Panc1 (cell line): ENCODE measurements around the gene WDHD1. TPM values are rescaled to one million over a fixed set of nuclear protein-coding genes. Genes with fewer than 3 reads are reported as not detected.
"Not testable (repeated sequence)": the region's sequence is repeated elsewhere in the genome, so short reads cannot be mapped to it uniquely, and the experiment has no call there.

Experiments used
- ATAC-seq: fragments of 200-7000 bp; cut with Tn5 transposase; 2 replicates; pipeline ENCODE4 v1.9.1; 2020; ENCODE audit warnings: mild to moderate bottlenecking, moderate library complexity
- BruUV-seq: library from RNA; stranded (reverse); fragments of 400-500 nt; replicated peaks from 2 replicates; lab custom pipeline; 2021; lab: Mats Ljungman, UMichigan
- CTCF ChIA-PET: fragments of 300-600 bp; sonication (Branson Sonifier 250); formaldehyde crosslinking; loops from one replicate; lab custom pipeline; 2022; ENCODE audit warnings: antibody characterized with exemption; lab: Charles Lee
- POLR2A ChIA-PET: fragments of 300-600 bp; sonication (Branson Sonifier 250); formaldehyde crosslinking; loops from one replicate; lab custom pipeline; 2022; ENCODE audit warnings: antibody characterized with exemption; lab: Charles Lee
- DNase-seq: peaks from one replicate; pipeline ENCODE4 v3.0.0-alpha.2; 2010; ENCODE audit warnings: low read depth, low spot score
- H3K27ac ChIP-seq: 2 replicates; pipeline ENCODE4 v1.5.1; 2011; ENCODE audit warnings: mild to moderate bottlenecking, low read length, inconsistent platforms
- H3K27me3 ChIP-seq: fragments of 200-500 bp; sonication (Bioruptor generic); 2 replicates; pipeline ENCODE4 v1.6.0; 2014; ENCODE audit warnings: low read length, inconsistent platforms; ENCODE audit not compliant: control insufficient read depth, insufficient read depth
- H3K36me3 ChIP-seq: fragments of 200-500 bp; sonication (Bioruptor generic); 2 replicates; pipeline ENCODE4 v1.5.1; 2014; ENCODE audit warnings: inconsistent platforms, mild to moderate bottlenecking, low read length, moderate library complexity; ENCODE audit not compliant: control insufficient read depth, insufficient read depth
- H3K4me1 ChIP-seq: 2 replicates; pipeline ENCODE4 v1.5.1; 2011; ENCODE audit warnings: inconsistent platforms, mild to moderate bottlenecking, low read length, moderate library complexity; ENCODE audit not compliant: control insufficient read depth, insufficient read depth
- H3K4me3 ChIP-seq, 2 experiments: 2 replicates each; pipeline ENCODE4 v1.5.1; 2011 to 2012; ENCODE audit warnings: low read depth in 2 of 2, low read length in 2 of 2, mild to moderate bottlenecking in 2 of 2, inconsistent platforms in 1 of 2, moderate library complexity in 1 of 2
- H3K9me3 ChIP-seq: fragments of 200-500 bp; sonication (Bioruptor generic); 2 replicates; pipeline ENCODE4 v1.5.1; 2014; ENCODE audit warnings: low read depth, mild to moderate bottlenecking, inconsistent platforms, low read length, moderate library complexity; ENCODE audit not compliant: control insufficient read depth, insufficient read depth
- CTCF ChIP-seq: fragments of 450-650 bp; IDR thresholded peaks from 2 replicates; pipeline ENCODE4 v1.5.1; 2017; ENCODE audit warnings: mild to moderate bottlenecking
- POLR2AphosphoS5 ChIP-seq: IDR thresholded peaks from 2 replicates; pipeline ENCODE4 v1.6.1; 2012; ENCODE audit warnings: mild to moderate bottlenecking, low read depth, low read length, moderate library complexity
- REST ChIP-seq, 2 experiments: IDR thresholded peaks; 2 replicates each; pipeline ENCODE4 v1.6.1; 2011 to 2012; ENCODE audit warnings: low read depth in 2 of 2, control low read depth in 1 of 2, low read length in 1 of 2, mild to moderate bottlenecking in 1 of 2, moderate library complexity in 1 of 2; ENCODE audit not compliant: insufficient read depth in 1 of 2
- SIN3A ChIP-seq: IDR thresholded peaks from 2 replicates; pipeline ENCODE4 v1.6.1; 2012; ENCODE audit warnings: low read depth, mild to moderate bottlenecking, low read length, moderate library complexity, borderline replicate concordance; ENCODE audit not compliant: insufficient read depth
- TCF7L2 ChIP-seq: IDR thresholded peaks from 2 replicates; pipeline ENCODE4 v1.6.1; 2011; ENCODE audit warnings: mild to moderate bottlenecking, low read depth, low read length, inconsistent platforms
- in situ Hi-C: cut with HindIII; loops from 2 replicates; pipeline ENCODE4 v1.10.0; 2016; ENCODE audit warnings: low sequenced_read_pairs, low pct_unique_long_range_greater_than_20kb
- intact Hi-C: fragments of 100-400 bp; cut with micrococcal nuclease; formaldehyde crosslinking; loops from one replicate; pipeline ENCODE4 v1.10.0; 2022; ENCODE audit not compliant: unreplicated experiment
- total RNA-seq: library from RNA; stranded (reverse); gene quantifications from one replicate; pipeline ENCODE4 v1.2.1, GENCODE V29; 2021; ENCODE audit not compliant: unreplicated experiment

Gene WDHD1
- total RNA-seq, 1 experiment from 2014 or later: 21.7 TPM

GRCh38 chr14:55025948-55026347 is 951 bp downstream of the WDHD1 start:
- BruUV-seq: TSS peak; percentile 79
- intact Hi-C loops: no loop called here
- DNase-seq: no peak

GRCh38 chr14:55024365-55024764 is 2.5 kb downstream of the WDHD1 start:
- ATAC-seq, H3K9me3 ChIP-seq, intact Hi-C loops, BruUV-seq, CTCF ChIA-PET, DNase-seq, POLR2A ChIA-PET, H3K27ac ChIP-seq, H3K4me3 ChIP-seq, H3K27me3 ChIP-seq, in situ Hi-C loops: not testable (repeated sequence)
- Histone ChIP-seq H3K4me1 (peaks cover 14% of the 10 kb centered on the region), H3K36me3 (peaks cover 11% of the 10 kb centered on the region)

More at GRCh38 chr14:55025948-55026347, 951 bp downstream of the WDHD1 start:
- H3K27ac ChIP-seq: peak overlapping the region; percentile 96
- ChIA-PET POLR2A (no interaction called here), CTCF (no interaction called here)
- peaks cover 19% of the 10 kb centered on the region for H3K4me1 ChIP-seq
- no peak for ATAC-seq
- peaks cover 11% of the 10 kb centered on the region for H3K36me3 ChIP-seq
- in situ Hi-C loops: no loop called here
- TF ChIP-seq POLR2AphosphoS5 (no peak), SIN3A (no peak), CTCF (no peak), TCF7L2 (no peak), REST (IDR thresholded peaks at IDR 0.05; ENCODE audit: insufficient read depth in 1 of 2, low read depth in 2 of 2, low read length in 1 of 2) (no peak)
- no peaks in the 10 kb centered on the region for H3K27me3 ChIP-seq
- no peaks in the 10 kb centered on the region for H3K9me3 ChIP-seq
- peak overlapping the region; percentile 80 to 94 for H3K4me3 ChIP-seq

GRCh38 chr14:55019968-55020554 is 6.8 kb downstream of the WDHD1 start:
- Histone ChIP-seq H3K9me3 (no peaks in the 10 kb centered on the region), H3K27ac (no peak overlapping the region), H3K4me1 (no peaks in the 10 kb centered on the region), H3K4me3 (no peak overlapping the region), H3K36me3 (no peaks in the 10 kb centered on the region; the same call in 1 of the 2 replicates), H3K27me3 (no peaks in the 10 kb centered on the region)
- no TSS peak for BruUV-seq
- POLR2A ChIA-PET: no interaction called here
- no peak for DNase-seq
- no peak for ATAC-seq
- intact Hi-C loops: no loop called here
- TF ChIP-seq POLR2AphosphoS5 (no peak), TCF7L2 (no peak), SIN3A (no peak), CTCF (no peak), REST (IDR thresholded peaks at IDR 0.05; ENCODE audit: insufficient read depth in 1 of 2, low read depth in 2 of 2, low read length in 1 of 2) (no peak)
- in situ Hi-C loops: no loop called here
- CTCF ChIA-PET: no interaction called here
